AG04450 (cell line): Measurements from ENCODE around the gene DPM1. TPM values are rescaled to one million over a fixed set of nuclear protein-coding genes. Genes with fewer than 3 reads are reported as not detected.
"Not testable (repeated sequence)": the region's sequence is repeated elsewhere in the genome, so short reads cannot be mapped to it uniquely, and the experiment has no call there.

Experiments used
- CTCF ChIA-PET: fragments of 300-600, 350-600 bp; formaldehyde crosslinking; extraction: SDS; loops from one replicate; lab custom pipeline; 2022; ENCODE audit warnings: antibody characterized with exemption, inconsistent platforms; lab: Charles Lee
- POLR2A ChIA-PET: fragments of 350-600 bp; formaldehyde crosslinking; extraction: SDS; loops from one replicate; lab custom pipeline; 2021; ENCODE audit warnings: antibody characterized with exemption, inconsistent platforms; lab: Yijun Ruan, JAX
- DNase-seq: peaks from one replicate; pipeline ENCODE4 v3.0.0-alpha.2; 2011; ENCODE audit warnings: low read depth, low spot score
- H3K27ac ChIP-seq: one replicate; pipeline ENCODE4 v1.5.1; 2012; ENCODE audit warnings: low read depth, low read length, control low read depth
- H3K27me3 ChIP-seq: one replicate; pipeline ENCODE4 v1.6.0; 2012; ENCODE audit warnings: low read length; ENCODE audit not compliant: control insufficient read depth, insufficient read depth
- H3K4me3 ChIP-seq: 2 replicates; pipeline ENCODE4 v1.5.1; 2011; ENCODE audit warnings: mild to moderate bottlenecking, low read depth, low read length, control low read depth
- H3K9me3 ChIP-seq: 2 replicates; pipeline ENCODE4 v1.5.1; 2012; ENCODE audit warnings: low read length; ENCODE audit not compliant: control insufficient read depth, insufficient read depth
- polyA plus RNA-seq: library from polyadenylated mRNA; depleted of rRNA; stranded (reverse); fragments of >200 nt; gene quantifications from 2 replicates; pipeline ENCODE4 v1.2.3, GENCODE V29; 2011
- TF ChIP-seq, protein P1 (sequence below): IDR thresholded peaks from 2 replicates; pipeline ENCODE4 v1.5.1; 2011; ENCODE audit warnings: low read depth, low read length, control low read depth, inconsistent platforms

The DPM1 gene
- polyA plus RNA-seq, 1 experiment: 67.5 TPM

DNA sequence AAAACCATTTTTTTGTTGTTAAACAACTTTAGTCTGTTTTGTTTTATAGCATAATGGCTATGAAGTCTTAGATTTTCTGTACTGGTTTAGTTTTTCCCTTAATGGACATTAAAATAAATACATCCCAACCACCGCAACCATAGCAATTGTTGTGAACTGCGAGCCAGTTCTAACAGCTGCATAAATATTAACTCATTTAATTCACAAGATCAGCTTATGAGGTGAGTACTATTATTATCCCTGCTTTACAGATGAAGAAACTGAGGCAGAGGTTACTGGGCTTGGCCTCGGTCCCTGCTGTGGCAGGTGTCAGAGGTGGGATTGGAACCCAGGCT is 23.3 kb upstream of the DPM1 start:
- no peak overlapping the region for H3K27ac ChIP-seq
- no peak for DNase-seq
- TF ChIP-seq, protein P1, sequence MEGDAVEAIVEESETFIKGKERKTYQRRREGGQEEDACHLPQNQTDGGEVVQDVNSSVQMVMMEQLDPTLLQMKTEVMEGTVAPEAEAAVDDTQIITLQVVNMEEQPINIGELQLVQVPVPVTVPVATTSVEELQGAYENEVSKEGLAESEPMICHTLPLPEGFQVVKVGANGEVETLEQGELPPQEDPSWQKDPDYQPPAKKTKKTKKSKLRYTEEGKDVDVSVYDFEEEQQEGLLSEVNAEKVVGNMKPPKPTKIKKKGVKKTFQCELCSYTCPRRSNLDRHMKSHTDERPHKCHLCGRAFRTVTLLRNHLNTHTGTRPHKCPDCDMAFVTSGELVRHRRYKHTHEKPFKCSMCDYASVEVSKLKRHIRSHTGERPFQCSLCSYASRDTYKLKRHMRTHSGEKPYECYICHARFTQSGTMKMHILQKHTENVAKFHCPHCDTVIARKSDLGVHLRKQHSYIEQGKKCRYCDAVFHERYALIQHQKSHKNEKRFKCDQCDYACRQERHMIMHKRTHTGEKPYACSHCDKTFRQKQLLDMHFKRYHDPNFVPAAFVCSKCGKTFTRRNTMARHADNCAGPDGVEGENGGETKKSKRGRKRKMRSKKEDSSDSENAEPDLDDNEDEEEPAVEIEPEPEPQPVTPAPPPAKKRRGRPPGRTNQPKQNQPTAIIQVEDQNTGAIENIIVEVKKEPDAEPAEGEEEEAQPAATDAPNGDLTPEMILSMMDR: no peak
- ChIA-PET POLR2A (interaction anchor here (0.7 kb wide), 1 partner anchor 360 kb away, joined by 3 read pairs; no protein-coding TSS in a partner anchor), CTCF (interaction anchor here (0.6 to 5.5 kb wide), 28 partner anchors 10 to 1164 kb away, joined by 3 to 57 read pairs (median 5); partner anchors contain the start of genes BCAS4, DPM1 and MOCS3)
- no peaks in the 10 kb centered on the region for H3K9me3 ChIP-seq
- H3K27me3 ChIP-seq: no peaks in the 10 kb centered on the region
- H3K4me3 ChIP-seq: no peak overlapping the region

DNA sequence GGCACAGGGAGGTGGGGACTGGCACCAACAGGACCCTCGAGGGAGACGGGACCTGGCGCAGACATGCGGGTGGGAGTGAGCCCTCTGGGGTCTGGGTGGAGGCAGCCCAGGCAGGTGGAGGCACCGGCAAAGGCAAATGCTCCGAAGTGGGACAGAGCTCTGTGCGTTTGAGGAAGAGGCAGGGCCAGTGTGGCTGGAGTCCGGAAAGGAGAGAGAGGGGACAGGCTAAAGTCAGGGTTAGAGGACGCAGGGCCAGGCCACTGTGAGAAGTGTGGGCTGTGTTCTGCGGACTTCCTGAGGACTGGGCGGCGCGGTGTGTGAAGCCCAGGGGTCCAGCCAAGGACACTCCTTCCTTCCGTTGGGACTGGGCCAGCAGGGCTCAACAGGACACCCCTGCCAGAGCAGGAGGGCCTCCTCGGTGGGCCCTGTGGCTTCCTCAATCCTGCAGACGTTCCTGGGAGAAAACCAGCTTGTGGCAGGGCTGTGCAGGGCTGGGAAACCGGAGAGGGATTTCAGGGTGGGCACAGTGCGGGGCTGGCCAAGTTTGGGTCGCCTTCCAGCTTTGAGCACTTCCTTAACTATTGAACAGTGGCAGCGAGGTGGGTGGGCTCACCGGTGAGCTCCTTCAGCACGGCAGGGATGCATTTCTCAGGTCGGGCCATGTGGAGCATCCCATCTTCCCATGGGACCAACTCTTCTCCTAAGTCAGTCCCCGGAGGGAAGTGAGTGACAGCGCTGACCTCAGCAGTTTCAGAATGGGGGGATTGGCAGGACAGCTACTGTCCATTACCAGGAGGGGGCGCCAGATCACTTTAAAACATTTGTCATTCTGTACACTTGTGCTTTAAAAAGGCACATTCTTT is 22.8 kb upstream of the DPM1 start:
- POLR2A ChIA-PET: interaction anchor here (1.0 to 1.5 kb wide), 3 partner anchors 23 to 346 kb away, joined by 4 to 9 read pairs (median 5); partner anchors contain the start of genes DPM1 and MOCS3
- H3K4me3 ChIP-seq: no peak overlapping the region
- H3K27me3 ChIP-seq: no peaks in the 10 kb centered on the region
- peak overlapping the region; percentile 99 for H3K27ac ChIP-seq
- CTCF ChIA-PET: interaction anchor here (0.5 to 5.5 kb wide), 33 partner anchors 10 to 1165 kb away, joined by 3 to 57 read pairs (median 4); partner anchors contain the start of genes BCAS4, DPM1 and MOCS3
- no peaks in the 10 kb centered on the region for H3K9me3 ChIP-seq
- TF ChIP-seq, protein P1: peak; percentile 83
- no peak for DNase-seq

DNA sequence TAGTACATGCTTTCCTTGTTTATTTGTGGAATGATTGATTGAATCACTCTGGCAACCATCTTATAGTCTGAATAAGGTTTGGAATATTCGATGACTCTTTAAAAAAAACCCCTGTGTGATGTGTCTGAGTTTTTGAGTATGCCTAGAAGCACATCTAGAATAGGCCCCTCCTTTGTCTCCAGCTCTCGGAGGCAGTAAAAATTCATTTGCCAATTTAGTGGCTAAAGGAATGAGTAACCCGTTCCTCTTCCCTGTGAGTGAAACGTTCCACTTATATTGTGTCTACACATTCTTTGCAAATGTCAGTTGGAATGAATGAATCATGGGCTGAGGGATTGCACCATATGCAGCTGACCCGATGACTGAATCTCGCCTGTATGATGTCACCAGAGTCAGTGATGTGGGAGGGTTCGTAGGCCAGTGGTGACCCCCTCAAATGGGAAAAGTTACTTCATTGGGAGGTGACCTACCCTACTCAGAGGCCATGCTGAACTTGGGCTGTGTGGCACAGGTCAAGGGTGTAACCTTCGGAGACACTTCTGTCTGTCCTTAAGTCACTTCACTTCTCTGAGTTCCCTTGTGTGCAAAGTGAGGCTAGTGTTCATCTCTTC is 21.8 kb upstream of the DPM1 start:
- Histone ChIP-seq H3K27ac (peak overlapping the region; percentile 99), H3K4me3 (no peak overlapping the region), H3K27me3 (no peaks in the 10 kb centered on the region), H3K9me3 (peaks cover 5% of the 10 kb centered on the region)
- ChIA-PET POLR2A (interaction anchor here (0.6 to 1.5 kb wide), 6 partner anchors 13 to 876 kb away, joined by 3 to 9 read pairs (median 4); partner anchors contain the start of genes DPM1 and MOCS3), CTCF (interaction anchor here (1.0 to 5.5 kb wide), 9 partner anchors 11 to 646 kb away, joined by 4 to 57 read pairs (median 8); partner anchors contain the start of genes BCAS4, DPM1 and MOCS3)
- peak; percentile 97 for DNase-seq
- TF ChIP-seq, protein P1: no peak

DNA sequence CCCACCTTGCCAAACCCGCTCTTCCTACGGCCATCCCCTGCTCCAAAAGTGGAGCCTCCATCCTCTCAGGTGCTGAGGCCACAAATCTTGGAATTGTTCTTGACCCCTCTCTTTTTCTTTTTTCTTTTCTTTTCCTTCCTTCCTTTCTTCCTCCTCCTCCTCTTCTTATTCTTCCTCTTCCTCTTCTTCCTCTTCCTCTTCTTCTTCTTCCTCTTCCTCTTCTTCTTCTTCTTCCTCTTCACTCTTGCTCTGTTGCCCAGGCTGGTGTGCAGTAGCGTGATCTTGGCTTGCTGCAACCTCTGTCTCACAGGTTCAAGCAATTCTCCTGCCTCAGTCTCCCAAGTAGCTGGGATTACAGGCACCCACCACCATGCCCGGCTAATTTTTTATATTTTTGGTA is 20.2 kb upstream of the DPM1 start:
- H3K27ac ChIP-seq, H3K9me3 ChIP-seq, POLR2A ChIA-PET, H3K27me3 ChIP-seq, H3K4me3 ChIP-seq, DNase-seq: not testable (repeated sequence)
- CTCF ChIA-PET: interaction anchor here (1.1 kb wide), 1 partner anchor 9 kb away, joined by 3 read pairs; no protein-coding TSS in a partner anchor

DNA sequence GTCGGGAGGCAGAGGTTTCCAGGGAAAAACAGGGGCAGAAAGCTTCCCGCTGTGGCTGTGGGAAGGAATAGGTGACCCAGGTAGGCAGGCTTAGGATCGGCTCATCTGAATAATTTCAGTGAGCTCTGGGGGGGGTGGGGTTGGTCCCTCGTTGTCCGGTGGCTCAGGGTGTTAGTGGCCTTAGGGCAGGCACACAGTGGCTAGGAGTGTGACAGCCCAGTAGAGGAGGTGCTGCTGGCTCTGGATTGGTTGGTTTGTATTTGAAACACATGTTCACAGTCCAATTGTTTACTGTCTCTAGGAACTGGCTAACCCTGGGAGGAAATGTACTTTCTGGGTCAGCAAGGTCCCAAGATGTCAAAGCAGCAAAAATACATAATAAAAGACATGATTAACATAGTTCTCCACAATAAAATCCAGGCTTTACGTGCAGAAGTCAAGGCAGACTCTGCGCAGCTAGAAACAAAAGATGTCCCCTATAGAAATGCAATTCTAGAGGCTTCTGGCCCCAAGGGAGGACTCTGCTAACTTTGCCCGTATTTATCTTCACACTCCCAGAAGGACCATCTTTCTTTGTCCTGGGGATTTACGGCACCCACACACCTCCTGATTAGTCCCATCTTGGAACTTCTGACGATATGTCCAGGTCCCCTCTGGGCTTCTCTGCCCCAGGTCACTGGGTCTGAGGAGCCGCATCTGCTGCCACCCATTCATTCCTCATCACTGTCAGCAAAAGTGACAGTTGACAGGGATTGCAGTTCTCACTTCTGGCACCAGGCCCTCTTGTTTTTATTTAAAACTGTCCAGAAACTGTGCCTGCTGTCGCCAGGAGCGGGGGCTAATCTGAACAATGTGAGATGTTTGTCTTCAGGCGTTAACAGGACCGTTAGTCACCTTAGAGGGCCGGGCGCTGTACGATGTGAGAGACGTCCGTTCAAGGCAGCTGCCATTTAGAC is 19.0 kb upstream of the DPM1 start:
- H3K27me3 ChIP-seq: no peaks in the 10 kb centered on the region
- TF ChIP-seq, protein P1: no peak
- DNase-seq: no peak
- ChIA-PET POLR2A (no interaction called here), CTCF (interaction anchor here (1.1 kb wide), 1 partner anchor 10 kb away, joined by 3 read pairs; no protein-coding TSS in a partner anchor)
- peaks cover 6% of the 10 kb centered on the region for H3K9me3 ChIP-seq
- no peak overlapping the region for H3K27ac ChIP-seq
- no peak overlapping the region for H3K4me3 ChIP-seq
